D721Med (cell line): Measurements from ENCODE around the gene MTTP.

ENCODE experiments used
- DNase-seq: peaks from one replicate; pipeline ENCODE4 v3.0.0; 2011; ENCODE audit warnings: low spot score; ENCODE audit not compliant: insufficient read length
- FAIRE-seq: peaks from 2 replicates; lab custom pipeline; 2011; peaks lifted over from hg19 to GRCh38; lab: Jason Lieb, UNC
- TF ChIP-seq, protein P1 (sequence below): IDR thresholded peaks from 2 replicates; pipeline ENCODE4 v1.5.1; 2012; ENCODE audit warnings: mild to moderate bottlenecking, control low read depth; ENCODE audit not compliant: insufficient read depth; ENCODE audit errors: missing control alignments

Gene MTTP

DNA sequence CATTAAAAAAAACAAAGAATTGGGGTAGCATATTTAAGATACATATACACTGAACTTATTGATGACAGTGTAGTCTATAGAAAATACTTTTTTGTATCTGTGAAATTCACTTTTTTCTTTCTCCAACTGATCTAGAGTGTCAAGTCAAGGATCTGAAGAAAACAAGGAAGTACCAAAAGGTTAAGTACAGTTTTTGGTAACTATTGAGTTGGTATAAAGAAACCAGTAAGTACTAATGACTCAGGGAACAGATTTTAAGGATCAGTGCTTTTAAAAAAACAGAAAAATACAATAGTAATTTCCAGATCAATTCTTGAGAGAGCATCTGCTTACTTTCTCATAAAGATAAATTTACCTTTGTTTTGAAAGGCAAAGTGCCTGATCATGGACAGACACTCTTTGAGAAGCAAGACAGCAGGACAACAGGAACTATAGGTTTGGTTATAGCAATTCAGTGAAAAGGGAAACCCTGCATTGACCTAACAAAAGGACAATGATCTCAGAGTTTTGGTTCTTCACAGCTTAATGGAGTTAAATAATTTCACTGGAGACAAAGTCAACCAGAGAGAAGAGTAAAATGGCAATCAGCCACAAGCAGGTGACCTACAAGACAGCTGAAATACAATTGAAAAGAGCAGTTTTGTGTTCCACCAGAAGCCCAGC, 34.2 kb upstream of the MTTP start:
- TF ChIP-seq, protein P1, sequence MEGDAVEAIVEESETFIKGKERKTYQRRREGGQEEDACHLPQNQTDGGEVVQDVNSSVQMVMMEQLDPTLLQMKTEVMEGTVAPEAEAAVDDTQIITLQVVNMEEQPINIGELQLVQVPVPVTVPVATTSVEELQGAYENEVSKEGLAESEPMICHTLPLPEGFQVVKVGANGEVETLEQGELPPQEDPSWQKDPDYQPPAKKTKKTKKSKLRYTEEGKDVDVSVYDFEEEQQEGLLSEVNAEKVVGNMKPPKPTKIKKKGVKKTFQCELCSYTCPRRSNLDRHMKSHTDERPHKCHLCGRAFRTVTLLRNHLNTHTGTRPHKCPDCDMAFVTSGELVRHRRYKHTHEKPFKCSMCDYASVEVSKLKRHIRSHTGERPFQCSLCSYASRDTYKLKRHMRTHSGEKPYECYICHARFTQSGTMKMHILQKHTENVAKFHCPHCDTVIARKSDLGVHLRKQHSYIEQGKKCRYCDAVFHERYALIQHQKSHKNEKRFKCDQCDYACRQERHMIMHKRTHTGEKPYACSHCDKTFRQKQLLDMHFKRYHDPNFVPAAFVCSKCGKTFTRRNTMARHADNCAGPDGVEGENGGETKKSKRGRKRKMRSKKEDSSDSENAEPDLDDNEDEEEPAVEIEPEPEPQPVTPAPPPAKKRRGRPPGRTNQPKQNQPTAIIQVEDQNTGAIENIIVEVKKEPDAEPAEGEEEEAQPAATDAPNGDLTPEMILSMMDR, result no peak
- FAIRE-seq (no peak), DNase-seq (no peak)

DNA sequence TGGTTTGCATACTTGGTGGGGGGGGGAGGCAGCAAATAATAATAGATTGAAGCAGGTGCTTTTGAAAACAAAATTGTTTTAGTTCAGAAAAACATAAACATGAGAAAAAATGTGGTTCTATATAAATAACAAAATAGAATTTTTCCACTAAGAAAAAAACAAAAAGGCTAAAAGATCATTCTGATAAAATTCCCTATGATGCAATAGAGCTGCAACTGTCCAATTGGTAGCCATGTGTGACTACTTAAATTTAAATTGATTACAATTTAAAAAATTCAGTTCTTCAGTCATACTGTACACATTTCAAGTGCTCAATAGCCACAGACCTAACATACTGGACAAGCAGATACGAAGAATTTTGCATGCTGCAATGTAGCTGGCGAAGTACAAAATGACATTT, 21.8 kb upstream of the MTTP start:
- no peak for DNase-seq
- FAIRE-seq, result no peak
- TF ChIP-seq, protein P1, result no peak

DNA sequence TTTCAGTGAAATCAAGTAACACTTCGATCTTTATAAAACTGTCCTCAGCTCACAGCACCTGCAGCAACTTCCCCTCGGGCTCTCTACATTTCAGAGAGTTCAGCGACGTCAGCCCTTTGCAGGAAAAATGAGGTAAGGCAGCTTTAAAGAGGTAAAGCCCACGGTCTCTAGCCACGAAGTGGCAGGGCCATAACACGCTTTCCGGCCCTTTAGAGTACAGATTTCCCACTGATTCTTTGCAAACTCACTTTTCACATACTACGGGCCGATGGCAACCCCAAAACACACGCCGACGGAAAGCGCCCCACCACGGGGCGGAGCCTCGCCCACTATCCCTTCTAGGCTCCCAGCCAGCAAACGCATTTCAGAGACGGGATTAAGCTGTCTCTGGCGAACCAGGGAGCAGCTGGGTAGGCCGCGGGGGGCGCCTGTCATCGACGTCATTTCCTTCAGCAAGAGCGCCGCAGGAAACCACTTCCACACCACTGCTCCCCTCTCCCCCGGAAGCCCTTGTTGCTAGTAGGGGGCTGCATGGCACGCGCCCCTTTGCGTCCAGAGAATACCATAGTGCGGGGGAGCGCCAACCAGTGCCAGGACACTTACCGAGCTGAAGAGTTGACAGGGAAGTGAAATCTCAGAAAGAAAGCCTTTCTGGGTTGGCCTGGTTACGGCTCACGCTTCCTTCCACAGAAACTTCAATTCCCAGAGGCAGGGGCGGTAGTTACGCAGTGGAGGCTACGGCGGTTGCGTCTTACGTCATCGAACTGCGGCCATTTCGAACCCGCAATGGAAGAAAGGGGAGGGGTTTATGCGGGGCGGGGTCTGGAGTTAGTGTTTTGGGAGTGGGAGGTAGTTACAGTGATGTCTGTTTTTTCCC, 11.1 kb upstream of the MTTP start, which contains the start of gene TRMT10A:
TRMT10A (minus strand) TSS at position 730 of the 877 bp plus-strand sequence. CDS start 4,701 bp downstream, outside the sequence.
- FAIRE-seq (peak; percentile 25), DNase-seq (peak; percentile 38)
- TF ChIP-seq, protein P1, result no peak

DNA sequence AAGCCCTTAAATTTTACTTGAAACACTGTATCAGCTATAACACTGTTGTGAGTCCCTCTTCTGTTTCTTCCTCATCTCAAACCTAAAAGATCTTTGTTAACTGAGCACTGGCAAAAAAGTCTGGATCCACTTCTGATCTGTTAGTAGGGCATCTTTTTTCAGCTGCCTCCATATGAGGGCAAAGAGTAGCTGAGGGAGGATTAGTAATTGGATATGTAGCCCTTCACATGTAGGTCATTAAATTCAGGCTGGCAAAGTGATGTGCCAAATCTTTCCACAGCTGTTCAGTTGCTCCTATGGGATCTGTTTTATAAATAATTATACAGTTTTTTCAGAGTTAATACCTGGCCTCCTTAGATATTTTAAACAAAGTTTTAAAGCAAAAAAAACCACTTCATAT, 9.7 kb upstream of the MTTP start:
- TF ChIP-seq, protein P1, result no peak
- FAIRE-seq, result no peak
- DNase-seq, result no peak

DNA sequence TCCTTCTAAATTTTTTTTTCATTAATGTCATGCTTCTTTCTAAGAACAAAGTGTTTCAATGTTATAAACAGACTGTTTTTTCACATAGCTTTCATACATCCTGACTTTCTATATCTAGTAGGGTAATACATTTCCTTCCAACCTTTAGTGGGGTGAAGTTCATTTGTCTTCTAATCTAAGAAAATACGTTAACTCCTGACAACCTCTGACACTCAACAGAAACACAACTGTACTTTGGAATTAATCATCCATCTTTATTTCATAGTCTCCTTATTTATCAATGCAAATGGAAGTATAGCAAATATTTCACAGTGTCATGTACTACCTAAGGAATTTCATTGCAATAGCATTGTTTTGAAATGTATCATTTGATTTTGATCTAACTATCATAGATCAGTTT, 2.7 kb upstream of the MTTP start:
- DNase-seq, result no peak
- no peak for FAIRE-seq
- TF ChIP-seq, protein P1, result no peak

DNA sequence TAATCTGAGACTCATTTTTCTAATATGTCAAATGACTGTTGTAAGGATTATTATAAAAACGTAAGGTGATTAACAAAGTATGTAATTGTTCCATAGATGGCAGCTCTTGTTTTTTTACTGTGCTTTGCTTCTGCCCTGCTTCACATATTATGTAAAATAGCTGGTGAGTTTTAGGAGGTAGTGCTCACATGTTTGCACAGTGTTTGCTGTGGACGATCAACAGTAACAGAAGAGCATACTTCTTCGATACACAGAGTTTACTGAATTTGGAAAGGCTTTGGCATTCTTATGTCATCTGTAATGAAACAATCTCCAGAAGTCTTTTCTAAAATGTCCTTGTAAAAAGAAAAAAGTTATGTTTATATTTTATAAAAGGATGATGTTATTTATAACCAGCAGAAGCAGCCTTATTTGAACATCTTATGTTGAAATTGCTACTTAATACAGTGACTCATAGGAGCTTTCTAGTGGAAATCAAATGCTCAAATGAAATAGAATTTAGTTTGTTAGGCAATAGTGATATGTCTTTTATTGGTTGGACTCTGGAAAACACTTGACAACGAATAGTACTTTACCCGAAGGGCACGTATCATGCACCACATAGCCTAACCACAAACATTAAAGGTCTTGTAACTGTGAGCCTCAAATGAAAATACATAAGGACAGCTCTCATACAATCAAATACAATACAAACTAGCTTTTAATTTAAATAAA, 1.9 kb upstream of the MTTP start:
- TF ChIP-seq, protein P1, result no peak
- DNase-seq (no peak), FAIRE-seq (peak; percentile 64)
